Measurements from ENCODE around the gene RCBTB2. TPM values are rescaled to one million over a fixed set of nuclear protein-coding genes. Genes with fewer than 3 reads are reported as not detected.

Gene RCBTB2
- total RNA-seq, 1 donor from 2014 or later: 13.5 TPM

Other genes starting within 250 kb of the RCBTB2 start
- gene RB1, start 229.3 kb downstream of the RCBTB2 start, total RNA-seq: 34.2 TPM
- 13.2 TPM for gene LPAR6, start 120.0 kb downstream of the RCBTB2 start, total RNA-seq
- gene CYSLTR2, start 120.8 kb upstream of the RCBTB2 start, total RNA-seq: 5.0 TPM